ENCODE measurements around the gene HPD.

HPD gene

GRCh38 chr12:121816925-121817647 lies 41.6 kb downstream of the HPD start:
- DNase-seq (ENCODE audit: low read depth): no peak
- H3K4me3 ChIP-seq (ENCODE audit: low read depth, low read length): no peak overlapping the region
- TF ChIP-seq POLR2A (IDR thresholded peaks at IDR 0.05; ENCODE audit: extremely low read depth, insufficient read length): no peak
- TF ChIP-seq MYC (IDR thresholded peaks at IDR 0.05; ENCODE audit: low read depth, low read length): no peak
- TF ChIP-seq, protein P1, sequence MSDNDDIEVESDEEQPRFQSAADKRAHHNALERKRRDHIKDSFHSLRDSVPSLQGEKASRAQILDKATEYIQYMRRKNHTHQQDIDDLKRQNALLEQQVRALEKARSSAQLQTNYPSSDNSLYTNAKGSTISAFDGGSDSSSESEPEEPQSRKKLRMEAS (IDR thresholded peaks at IDR 0.05; ENCODE audit: low read depth, low read length): no peak
- TF ChIP-seq CTCF (IDR thresholded peaks at IDR 0.05; ENCODE audit: low read depth, low read length): no peak

DNA sequence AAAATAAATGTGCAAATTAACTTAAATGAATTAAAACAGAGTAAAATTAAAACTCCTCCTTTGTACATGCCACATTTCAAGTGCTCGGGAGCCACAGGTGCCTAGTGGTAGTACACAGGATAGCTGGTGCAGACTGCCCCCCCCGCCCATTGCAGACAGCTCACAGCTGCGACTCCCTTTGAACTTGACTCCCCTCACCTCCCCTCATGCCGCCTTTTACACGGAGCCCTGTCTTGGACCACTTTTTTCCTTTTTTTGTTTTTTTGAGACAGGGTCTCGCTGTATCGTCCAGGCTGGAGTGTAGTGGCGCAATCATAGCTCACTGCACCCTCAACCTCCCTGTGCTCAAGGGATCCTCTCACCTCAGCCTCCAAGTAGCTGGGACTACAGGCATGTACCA lies 43.4 kb downstream of the HPD start:
- TF ChIP-seq CTCF (IDR thresholded peaks at IDR 0.05; ENCODE audit: low read depth, low read length) (no peak), MYC (IDR thresholded peaks at IDR 0.05; ENCODE audit: low read depth, low read length) (no peak)
- TF ChIP-seq, protein P1 (IDR thresholded peaks at IDR 0.05; ENCODE audit: low read depth, low read length): no peak
- DNase-seq (ENCODE audit: low read depth): no peak
- H3K4me3 ChIP-seq (ENCODE audit: low read depth, low read length): no peak overlapping the region

DNA sequence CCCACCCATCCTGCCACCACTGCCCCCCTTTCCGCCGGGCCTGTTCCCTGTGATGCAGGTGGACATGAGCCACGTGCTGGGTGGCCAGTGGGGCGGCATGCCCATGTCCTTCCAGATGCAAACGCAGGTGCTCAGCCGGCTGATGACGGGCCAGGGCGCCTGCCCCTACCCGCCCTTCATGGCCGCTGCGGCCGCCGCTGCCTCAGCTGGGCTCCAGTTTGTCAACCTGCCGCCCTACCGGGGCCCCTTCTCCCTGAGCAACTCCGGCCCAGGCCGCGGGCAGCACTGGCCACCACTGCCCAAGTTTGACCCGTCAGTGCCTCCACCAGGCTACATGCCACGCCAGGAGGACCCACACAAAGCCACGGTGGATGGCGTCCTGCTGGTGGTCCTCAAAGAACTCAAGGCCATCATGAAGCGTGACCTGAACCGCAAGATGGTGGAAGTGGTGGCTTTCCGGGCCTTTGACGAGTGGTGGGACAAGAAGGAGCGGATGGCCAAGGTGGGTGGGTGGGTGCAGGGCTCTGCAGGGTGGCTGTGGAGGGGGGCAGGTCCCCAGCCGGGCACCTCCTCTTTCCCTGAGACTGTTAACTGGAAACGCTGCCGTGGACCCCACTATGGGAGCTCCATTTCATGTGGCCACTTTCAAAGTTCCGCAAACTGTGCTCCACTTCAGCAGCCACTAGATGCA lies 44.1 kb downstream of the HPD start:
- no peak for DNase-seq (ENCODE audit: low read depth)
- no peak for TF ChIP-seq MYC (IDR thresholded peaks at IDR 0.05; ENCODE audit: low read depth, low read length)
- no peak overlapping the region for H3K4me3 ChIP-seq (ENCODE audit: low read depth, low read length)

DNA sequence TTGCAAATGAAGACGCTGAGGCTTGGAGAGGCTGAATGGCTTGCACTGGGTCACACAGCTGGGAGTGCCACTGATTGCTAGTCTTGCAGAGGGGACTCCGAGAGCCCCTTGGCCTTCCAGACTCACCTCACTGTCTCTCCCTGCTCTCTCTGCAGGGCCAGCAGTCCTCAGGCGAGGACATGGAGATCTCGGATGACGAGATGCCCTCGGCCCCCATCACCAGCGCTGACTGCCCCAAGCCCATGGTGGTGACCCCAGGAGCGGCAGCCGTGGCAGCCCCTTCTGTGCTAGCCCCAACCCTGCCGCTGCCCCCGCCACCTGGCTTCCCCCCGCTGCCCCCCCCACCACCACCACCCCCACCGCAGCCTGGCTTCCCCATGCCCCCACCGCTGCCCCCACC lies 44.7 kb downstream of the HPD start:
- H3K4me3 ChIP-seq (ENCODE audit: low read depth, low read length): no peak overlapping the region
- TF ChIP-seq POLR2A (IDR thresholded peaks at IDR 0.05; ENCODE audit: extremely low read depth, insufficient read length) (no peak), CTCF (IDR thresholded peaks at IDR 0.05; ENCODE audit: low read depth, low read length) (no peak), MYC (IDR thresholded peaks at IDR 0.05; ENCODE audit: low read depth, low read length) (no peak)
- TF ChIP-seq, protein P1 (IDR thresholded peaks at IDR 0.05; ENCODE audit: low read depth, low read length): no peak
- no peak for DNase-seq (ENCODE audit: low read depth)

DNA sequence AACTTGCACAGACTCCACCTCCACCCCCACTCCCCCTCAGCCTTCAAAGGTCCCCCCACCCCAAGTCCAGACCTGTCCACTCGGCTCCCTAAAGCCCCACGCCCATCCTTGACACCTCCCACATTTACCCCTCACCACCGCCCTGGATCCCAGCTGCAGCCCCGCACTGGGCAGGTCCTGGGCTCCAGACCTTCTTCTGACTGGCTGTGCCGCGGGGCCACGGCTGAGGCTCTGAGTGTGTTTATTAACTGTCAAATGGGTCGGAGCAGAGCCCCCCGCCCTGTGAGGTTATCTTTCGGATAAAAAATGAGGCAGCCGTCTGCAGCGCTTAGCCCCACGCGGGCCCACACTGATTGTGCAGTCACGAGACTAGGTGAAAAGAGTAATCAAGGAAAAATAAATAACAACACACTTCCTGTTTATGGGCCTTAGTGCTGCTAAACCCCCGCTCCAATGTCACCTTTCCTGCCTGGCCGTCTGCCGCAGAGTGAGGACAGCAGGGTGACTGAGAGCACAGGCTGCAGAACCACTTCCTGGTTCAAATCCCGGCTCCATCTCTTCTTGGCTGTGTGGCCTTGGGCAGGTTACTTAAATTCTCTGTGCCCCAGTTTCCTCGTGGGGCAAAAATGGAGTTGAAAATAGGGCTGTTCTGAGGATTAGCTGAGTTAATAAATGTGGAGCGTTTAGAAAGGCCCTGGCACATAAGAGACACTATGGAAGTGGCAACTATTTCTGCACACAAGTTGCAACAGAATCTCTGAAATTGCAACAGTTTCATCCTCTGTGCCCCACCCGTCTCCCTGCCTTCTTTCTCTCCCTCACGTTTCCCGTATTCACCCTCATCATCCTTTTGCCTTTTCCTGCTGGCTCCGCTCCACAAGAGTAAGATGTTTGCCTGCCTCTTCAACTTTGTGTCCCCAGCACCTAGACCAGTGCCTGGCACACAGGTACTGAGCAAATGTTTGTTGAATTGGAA lies 45.5 kb downstream of the HPD start:
- peak overlapping the region; percentile 17 for H3K4me3 ChIP-seq (ENCODE audit: low read depth, low read length)
- no peak for DNase-seq (ENCODE audit: low read depth)
- TF ChIP-seq, protein P1 (IDR thresholded peaks at IDR 0.05; ENCODE audit: low read depth, low read length): no peak
- TF ChIP-seq POLR2A (IDR thresholded peaks at IDR 0.05; ENCODE audit: extremely low read depth, insufficient read length): no peak
- no peak for TF ChIP-seq MYC (IDR thresholded peaks at IDR 0.05; ENCODE audit: low read depth, low read length)
- no peak for TF ChIP-seq CTCF (IDR thresholded peaks at IDR 0.05; ENCODE audit: low read depth, low read length)
